Glomerular visceral epithelial cell (primary cell): Measurements from ENCODE around the gene AGT.

Experiments
- DNase-seq: peaks from one replicate; pipeline ENCODE4 v3.0.0-alpha.2; 2016; ENCODE audit errors: extremely low spot score

Gene AGT

DNA sequence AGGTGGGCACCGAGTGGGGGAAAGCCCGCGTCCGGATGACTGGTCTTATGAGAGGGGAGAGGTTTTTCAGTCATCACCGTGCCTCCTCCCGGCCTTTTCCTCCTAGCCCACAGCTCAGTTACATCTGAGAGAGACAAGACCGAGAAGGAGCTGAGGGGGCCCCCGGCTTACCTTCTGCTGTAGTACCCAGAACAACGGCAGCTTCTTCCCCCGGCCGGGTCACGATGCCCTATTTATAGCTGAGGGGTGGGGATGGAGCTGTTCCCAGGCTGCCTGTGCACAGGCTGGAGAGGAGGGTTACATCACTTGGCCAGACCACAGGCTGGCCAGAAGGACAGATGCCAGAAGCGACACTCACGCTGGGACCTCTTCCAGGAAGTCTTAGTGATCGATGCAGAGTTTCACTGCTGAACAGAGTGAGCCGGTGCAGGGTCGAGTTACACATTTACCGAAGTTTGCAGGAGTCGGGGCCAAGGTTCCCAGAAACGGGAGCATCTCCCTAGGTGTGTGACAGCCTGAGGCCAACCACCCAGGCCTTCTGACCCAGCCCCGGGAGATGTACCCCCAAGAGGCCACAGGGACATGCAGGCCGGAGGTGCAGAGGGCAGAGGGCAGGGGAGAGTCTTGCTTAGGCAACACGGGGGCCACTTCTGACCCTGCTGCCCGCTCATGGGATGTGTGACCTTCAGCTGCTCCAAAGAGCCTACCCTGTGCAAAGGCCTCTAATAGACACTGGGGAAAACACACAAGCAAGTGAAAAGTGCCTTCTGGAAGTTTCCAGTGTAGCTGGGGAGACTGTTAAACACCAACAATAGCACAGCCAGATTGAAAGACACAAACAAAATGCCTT, at the start of gene AGT:
TSS of gene AGT (minus strand) at position 208 of the 850 bp plus-strand sequence. CDS start 3,299 bp downstream, outside the sequence.
- DNase-seq, result peak; percentile 80

DNA sequence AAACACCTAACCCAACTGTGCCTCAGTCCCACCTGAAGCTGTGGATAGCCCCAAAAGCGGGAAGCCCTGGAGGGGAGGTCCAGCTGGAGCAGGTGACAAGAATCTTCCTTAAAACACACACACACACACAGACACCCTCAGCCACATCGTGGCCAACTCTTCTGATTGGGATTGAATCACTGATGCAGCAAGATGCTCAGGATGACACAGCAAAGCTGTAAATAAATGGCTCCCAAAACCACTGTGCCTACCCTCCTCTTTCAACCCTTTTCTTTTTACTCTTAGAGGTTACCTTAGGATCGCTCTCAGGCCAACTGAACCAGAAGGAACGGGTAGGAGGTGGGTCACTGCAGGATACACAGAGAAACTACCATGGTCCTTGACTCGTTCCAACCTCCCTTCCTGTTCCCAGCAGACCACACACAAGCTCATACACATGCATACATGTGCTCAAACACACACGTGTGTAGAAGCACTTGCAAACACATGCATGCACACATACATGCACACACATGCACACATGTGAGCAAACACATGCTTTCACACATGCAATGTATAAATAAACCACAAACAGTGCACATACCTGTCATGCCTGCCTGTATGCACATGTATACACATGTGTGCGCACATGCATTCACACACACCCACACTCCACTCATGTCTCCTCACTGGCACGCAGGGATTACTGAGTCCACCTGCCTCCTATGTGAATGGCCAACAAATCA, 47.7 kb upstream of the AGT start:
- DNase-seq, result no peak

DNA sequence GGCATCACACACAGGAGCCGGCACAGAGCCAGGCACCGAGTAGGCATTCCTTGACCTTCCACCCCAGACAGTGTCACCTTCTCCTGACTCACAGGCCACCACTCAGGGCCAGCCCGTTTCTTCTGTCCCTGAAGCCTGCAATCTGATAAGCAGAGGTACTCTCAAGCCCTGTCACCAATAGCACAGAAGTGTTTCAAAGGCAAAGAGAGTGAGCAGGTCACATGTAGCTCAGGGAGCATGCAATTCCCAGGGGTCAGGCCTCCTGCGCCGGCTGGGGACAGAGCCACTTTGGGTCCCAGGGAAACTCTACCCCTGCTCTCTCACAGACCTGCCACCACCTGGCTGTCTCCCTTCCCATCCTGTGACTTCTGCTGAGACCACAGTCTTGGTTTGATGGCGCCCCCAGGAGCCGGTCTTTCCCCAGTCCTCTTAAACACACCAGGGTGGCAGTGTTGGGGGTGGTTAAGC, 46.5 kb upstream of the AGT start:
- DNase-seq, result no peak

DNA sequence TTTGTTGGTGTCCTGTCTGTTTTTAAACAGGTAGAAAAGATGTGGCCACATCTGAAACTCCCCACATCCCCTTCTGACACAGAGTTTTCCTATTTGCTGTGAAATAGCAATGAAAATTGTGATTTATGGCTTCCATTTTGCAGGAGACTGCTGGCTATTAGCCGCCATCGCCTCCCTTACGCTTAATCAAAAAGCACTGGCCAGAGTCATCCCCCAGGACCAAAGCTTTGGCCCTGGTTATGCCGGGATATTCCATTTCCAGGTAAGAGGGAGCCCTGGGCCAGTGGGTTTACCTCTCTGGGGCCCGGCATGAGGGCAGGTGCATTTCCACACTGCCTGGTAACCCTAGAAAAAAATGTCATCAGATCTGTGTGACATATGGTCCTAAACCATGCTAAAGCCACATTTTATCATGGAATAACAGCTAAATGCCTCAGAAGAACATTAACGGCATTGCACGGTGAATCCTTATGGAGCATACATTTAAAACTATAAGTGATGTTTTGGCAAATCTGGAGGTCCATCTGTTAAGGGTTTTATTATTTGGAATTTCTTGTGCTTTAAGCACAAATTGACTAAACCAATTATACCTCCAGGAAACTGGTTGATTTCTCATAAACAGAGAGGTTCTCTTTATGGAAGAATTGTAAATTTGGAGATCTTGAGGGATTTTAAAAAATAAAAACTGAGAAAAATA, 45.6 kb upstream of the AGT start:
- DNase-seq, result no peak

DNA sequence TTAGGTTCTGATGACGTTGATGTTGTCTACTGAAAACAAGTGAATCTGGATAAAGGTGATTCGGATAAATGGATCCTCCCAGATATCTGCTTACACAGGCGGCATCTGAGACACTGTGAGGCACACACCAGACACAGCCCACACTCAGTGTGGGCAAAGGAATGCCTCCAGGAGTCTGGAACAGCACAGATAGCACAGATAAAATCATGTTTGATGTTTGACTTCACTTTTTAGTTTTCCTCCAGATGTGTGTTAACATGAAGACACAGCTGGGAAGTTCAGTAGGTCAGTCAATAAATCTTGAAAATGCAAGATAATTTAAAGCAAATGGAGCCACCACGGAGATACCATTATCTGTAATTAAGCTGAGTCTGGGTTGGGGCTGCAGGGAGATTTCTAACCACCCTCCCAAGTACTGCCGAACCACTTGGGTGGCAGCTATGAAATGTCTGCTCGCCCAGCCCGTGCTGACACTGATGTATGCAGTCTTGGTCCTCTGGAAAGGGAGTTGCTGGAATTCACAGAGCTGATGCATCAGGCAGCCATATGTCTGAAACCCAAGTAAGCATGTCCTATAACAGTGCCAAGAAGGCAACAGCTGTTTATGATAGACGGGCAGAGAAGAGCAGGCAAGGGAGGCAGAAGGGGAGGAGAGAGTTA, 44.9 kb upstream of the AGT start:
- no peak for DNase-seq

DNA sequence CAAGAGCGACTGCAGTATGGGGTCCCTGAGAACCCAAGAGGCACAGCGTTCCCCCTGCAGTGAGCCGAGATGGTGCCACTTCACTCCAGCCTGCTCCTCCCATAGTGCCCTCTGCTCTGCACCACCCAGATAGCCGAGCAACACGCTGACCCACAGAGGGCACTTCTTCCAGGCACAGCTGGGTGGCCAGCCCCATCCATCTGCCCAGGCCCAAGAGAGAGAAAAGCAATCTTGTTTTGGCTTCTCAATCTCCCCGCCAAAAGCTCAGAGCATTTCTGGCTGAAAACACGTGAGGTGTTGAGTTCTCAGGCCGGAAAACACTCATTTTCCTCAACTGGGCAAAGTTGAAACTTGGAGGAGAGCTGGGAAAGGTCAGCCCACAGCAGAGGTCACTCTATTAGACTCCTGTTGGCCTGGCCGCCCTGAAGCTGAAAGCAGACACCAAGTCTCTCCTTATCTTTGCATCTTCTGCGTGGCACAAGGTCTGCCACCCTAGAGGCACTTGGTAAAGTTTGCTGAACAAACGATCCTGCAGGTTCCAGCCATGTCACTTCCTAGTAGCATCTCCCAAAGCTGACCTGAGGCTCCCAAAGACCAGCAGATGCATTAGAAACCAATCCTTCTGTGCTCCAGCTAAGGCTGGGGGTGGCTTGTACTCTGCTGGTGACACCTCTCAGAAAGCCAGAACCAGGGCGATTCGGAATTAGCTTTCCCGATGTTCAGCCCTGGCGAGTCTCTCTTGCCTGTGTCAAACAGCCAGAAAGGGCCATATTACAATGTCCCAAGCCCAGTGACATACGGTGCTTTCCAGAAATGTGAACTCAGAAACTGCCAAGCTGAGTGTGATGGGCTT, 44.2 kb upstream of the AGT start:
- no peak for DNase-seq

DNA sequence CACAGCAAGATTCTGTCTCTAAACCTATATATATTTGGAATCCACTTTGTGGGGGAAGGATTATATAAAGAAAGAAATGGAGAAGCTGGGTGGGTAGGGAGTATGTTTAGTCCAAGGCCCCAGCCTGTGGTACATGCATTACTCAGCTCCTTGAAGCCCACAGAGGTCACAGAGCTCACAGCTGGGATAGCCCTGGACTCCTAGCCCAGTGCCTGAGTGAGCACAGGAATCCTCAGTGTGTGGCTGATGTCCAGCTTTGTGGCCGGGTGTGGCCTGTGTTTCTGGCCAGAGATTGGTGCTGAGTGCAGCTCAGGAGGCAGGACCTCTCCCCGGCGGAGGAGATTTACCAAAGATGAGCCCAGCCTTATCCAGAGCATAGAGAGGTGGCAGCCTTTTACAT, 40.9 kb upstream of the AGT start:
- DNase-seq, result peak; percentile 80

DNA sequence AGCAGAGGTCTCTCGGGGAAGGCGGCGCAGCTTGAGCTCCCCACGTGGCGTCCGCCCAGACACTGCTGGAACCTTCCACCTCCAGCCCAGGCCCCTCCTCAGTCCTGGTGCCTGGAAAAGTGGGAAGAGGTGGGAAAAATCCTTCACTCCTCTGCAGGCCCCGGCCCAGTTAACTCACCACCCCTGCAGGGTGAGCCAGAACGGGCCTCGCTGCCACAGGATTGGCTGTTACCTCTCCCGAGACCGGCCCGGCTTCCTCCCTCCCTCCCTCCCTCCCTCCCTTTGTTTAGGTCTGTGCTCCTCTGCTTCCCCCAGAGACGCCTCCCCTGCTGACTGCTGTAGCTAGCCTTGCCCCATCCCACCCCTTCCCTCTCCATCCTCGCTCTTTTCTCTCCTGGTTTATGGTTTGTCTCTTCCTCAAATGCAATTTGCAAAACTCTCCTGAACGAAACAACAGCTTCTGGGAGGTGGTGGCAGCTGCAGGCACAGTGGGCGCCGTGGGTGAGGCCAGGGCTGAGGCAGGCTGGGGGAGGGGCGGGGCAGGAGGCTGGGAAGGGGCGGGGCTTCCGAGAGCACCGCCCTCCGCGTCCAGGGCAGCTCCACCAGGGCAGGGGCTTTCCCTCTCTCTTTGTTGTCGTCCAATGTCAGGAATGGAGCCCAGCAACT, 39.8 kb upstream of the AGT start:
- no peak for DNase-seq

DNA sequence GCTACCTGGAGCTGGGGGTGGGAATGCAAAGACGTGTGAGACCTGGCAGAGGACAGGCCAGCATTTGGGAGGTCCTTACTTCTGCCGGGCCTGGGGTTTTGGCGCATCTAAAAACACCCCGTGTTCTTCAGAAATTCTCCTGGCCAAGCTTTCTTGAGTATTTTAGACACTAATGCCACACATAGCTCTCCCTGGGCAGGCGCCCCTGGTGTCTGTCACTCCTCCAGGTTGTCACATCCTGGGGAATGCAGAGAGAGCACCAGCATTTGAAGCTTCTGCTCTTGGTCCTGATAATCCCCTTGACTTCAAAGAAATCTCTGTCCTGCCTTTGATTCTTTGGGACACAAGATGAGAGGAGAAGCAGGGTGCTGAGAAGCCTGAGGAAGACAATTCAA, 39.3 kb upstream of the AGT start:
- no peak for DNase-seq

DNA sequence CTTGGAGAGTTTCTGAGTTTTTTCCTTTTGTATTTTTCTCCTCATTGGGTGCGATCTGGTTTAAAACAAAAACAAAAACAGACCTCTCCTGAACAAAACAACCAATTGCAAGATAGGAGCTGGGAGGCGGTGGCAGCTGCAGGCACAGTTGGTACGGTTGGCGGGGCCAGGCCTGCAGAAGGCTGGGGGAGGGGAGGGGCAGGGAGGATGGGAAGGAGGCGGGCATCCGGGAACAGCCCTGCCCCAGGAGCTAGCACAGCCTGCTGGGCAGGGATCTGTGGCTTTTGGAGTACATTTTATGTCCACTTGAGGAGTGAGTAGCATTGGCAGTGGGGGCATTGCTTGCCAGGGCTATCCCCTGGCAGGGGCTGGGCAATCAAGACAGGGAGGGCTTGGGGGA, 38.5 kb upstream of the AGT start:
- no peak for DNase-seq

DNA sequence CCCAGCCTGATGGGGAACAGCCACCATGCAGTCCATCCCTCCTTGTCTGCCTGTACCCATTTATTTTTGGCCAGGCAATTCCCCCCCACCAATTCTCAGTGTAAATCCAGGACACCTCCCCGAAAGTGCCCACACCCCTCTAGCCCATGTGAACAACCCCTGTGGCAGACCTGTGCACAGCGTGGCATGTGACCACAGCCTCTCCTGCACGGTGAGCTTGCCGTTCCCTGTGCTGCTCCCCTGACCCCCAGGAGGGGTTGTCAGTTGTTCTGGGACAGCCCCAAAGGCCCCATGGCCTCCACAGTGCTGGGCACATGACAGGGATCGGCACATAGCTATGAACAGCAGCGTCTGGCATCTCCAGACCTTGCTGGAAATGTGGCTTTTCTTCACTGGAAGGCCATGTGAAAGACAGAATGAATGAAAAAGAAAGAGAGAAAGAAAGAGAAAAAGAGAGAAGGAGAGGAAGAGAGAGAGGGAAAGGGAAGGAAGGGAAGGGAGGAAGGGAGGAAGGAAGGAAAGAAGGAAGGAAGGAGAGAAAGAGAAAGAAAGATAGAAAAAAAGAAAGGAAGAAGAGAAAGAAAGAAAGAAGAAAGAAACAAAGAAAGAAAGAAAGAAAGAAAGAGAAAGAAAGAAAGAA, 37.2 kb upstream of the AGT start:
- DNase-seq, result no peak

DNA sequence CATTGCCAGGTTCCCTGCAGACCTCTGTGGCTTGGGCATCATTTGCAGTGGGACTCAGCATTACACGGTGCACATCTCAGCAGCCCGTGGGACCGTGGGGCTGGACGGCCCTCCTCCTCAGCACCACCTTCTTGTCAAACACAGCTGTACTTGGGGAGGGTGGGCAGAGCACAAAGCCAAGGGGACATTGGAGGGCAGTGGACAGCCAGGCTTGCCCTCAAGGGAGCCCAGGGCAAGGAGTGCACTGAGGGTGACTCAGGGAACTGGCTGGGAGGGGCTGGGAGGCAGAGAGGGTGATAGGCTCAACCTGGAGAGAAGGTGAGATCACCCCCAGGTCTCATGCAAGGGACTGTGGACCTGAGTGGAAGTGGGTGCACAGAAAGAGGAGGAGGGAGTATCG, 36.7 kb upstream of the AGT start:
- no peak for DNase-seq

DNA sequence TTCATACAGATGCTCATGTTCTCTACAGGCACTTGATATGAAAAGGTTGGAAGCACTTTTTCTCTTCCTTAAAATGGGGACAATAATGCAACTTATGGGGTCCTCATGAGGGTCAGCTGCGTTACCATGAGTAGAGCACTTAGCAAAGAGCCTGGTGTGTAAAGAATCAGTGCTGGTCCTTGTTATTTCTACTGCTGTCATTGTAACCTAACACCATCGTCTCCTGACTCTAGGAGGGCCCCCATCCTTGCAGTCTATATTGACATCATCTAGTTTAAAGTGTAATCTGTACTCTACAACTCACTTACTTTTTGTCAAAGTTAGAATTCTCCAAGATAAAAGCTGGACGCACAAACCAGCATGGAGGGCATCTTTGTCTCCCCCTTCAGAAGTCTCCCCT, 35.7 kb upstream of the AGT start:
- no peak for DNase-seq

DNA sequence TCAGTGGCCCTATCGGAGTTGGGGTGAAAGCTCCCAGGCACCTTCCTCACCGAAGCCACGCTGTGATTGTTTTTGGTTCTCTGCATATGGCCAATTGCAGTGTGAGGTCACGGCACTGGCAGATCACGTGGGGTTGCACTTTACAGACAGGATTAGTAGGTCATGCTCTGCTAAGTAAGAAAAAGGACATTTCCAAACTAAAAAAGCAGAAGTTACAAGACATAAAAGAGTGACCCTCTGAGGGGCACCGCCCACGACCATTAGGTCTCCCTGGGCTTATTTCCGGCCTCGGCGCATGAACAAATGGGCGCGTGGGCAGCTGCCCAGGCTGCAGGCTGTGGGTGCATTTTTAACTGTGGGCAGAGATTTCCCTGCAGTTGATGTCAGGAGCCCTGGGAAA, 35.2 kb upstream of the AGT start:
- no peak for DNase-seq

DNA sequence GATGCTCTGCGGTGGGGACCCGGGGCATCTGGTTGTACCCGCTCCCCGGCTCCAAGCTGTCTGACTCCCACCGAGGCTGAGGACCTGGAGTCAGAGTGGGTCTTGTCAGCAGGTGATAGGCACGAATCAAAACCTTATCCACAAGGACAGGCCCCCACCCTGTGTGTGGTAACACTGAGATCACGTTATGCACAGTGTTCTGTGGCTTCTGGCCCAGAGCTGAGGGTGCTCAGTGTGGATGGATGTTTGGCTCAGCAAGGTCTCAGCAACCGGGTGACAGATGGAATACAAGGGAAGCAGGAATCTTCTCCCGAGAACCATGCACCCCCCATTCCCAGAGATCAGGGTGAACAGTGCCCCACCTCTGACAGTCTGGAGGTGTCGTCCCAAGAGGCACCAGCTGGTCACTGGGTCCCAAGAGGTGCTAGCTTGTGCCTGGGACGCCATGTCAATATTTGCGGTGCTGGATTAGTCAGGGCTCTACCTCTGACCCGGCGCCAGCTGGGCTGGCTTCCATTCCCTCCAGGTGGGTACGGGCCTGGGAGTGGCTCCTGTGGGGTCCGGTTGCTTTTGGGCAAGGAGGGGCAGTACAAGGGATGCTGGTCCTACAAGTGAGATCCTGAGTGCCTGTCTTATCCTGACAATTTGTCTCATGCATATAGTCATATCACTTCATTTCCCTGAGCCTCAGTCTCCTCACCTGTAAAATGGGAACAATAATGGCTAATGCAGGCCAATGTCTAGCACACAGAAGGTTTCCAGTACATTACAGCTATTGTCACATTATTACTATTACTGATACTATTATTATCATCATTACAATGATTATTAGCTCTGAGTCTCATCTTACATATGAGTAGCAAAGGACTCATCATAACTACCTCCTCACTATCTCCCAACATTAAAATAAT, 34.2 kb upstream of the AGT start:
- no peak for DNase-seq

DNA sequence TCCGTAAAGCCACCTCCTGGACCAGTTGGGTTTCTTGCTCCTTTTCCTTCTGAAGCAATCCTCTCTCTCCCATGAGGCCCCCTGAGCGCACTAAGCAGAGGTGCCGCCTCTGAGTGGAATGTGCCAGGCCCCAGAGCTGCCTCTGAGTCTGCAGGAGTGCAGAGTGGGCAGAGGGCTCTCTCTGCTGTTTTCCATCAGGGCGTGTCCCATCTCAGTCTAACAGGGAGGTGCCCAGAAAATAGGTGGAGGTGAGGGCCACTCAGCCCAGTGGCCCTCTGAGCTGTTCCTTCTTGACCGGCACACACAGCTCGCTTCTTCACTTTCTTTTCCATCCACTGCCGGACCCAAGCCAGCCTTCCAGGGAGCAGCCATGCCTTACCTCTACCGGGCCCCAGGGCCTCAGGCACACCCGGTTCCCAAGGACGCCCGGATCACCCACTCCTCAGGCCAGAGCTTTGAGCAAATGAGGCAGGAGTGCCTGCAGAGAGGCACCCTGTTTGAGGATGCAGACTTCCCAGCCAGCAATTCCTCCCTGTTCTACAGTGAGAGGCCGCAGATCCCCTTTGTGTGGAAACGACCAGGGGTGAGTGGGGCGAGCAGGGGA, 33.3 kb upstream of the AGT start, which contains the start of gene CAPN9:
TSS of gene CAPN9 (plus strand) at position 262 of the 604 bp plus-strand sequence. CDS start at position 371, 109 bp downstream.
- DNase-seq, result no peak

DNA sequence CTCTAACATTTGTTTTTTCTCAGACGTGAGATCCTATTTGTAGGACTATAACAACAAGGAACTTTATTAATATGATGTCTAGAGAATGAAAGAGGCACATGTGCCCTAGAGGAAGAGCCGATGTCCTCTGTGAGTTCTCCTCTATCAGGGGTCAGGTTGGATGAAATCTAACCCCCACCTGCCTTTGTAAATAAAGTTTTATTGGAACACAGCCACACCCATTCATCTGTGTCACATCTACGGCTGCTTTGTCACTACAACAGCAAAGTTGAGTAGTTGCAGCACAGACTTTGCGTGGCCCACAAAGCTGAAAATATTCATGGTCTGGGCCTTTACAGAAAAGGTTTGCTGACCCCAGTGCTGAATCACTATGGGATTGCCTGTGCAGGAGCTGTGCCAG, 32.7 kb upstream of the AGT start:
- DNase-seq, result no peak

DNA sequence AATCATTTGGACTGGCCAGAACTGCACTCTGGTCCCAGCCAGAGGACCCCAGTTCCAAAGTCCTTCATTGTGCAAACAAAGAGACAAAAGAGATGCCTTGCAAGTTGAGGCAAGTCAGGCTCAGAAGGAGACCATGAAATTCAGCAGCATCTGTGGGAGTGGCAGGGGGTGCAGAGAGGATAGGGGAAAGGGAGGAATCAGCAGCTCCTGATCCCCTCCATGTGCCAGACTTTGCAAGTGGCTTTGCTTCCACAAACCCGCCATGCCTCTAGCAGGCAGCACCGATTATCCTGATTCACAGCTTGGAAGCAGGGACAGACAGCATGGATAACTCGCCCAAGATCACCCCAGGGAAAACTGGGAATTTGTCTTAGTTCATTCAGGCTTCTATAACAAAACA, 31.1 kb upstream of the AGT start:
- DNase-seq, result no peak
